ENCODE data around the gene ABHD17C.

- TF ChIP-seq, protein P1, sequence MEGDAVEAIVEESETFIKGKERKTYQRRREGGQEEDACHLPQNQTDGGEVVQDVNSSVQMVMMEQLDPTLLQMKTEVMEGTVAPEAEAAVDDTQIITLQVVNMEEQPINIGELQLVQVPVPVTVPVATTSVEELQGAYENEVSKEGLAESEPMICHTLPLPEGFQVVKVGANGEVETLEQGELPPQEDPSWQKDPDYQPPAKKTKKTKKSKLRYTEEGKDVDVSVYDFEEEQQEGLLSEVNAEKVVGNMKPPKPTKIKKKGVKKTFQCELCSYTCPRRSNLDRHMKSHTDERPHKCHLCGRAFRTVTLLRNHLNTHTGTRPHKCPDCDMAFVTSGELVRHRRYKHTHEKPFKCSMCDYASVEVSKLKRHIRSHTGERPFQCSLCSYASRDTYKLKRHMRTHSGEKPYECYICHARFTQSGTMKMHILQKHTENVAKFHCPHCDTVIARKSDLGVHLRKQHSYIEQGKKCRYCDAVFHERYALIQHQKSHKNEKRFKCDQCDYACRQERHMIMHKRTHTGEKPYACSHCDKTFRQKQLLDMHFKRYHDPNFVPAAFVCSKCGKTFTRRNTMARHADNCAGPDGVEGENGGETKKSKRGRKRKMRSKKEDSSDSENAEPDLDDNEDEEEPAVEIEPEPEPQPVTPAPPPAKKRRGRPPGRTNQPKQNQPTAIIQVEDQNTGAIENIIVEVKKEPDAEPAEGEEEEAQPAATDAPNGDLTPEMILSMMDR (IDR thresholded peaks at IDR 0.05), result no peak
- no peak for TF ChIP-seq POLR2A (IDR thresholded peaks at IDR 0.05)
These were observed 1.2 kb upstream of the ABHD17C start for GRCh38 chr15:80693682-80694610.
